HepG2 (cell line): ENCODE data around the gene PNLIPRP3. TPM values are rescaled to one million over a fixed set of nuclear protein-coding genes. Genes with fewer than 3 reads are reported as not detected.

ENCODE experiments used
- ATAC-seq: fragments of 200-7000 bp; cut with Tn5 transposase; 3 replicates; pipeline ENCODE4 v1.9.1; 2020; ENCODE audit warnings: mild to moderate bottlenecking, moderate library complexity
- BruUV-seq: library from RNA; stranded (reverse); fragments of 400-500 nt; replicated peaks from 2 replicates; lab custom pipeline; 2021; lab: Mats Ljungman, UMichigan
- CTCF ChIA-PET: fragments of 300-600 bp; formaldehyde crosslinking; extraction: SDS; loops from one replicate; lab custom pipeline; 2021; ENCODE audit warnings: low total read pairs, inconsistent platforms, low intra/inter-chr PET ratio; lab: Yijun Ruan, JAX
- POLR2A ChIA-PET: fragments of 350-600 bp; sonication (Branson Sonifier 250); formaldehyde crosslinking; loops from one replicate; lab custom pipeline; 2020; ENCODE audit warnings: antibody characterized with exemption, inconsistent platforms; lab: Yijun Ruan, JAX
- DNase-seq: peaks from one replicate; pipeline ENCODE4 v3.0.0-alpha.2; 2015; ENCODE audit warnings: low spot score
- FAIRE-seq: peaks from 3 replicates; lab custom pipeline; 2011; peaks lifted over from hg19 to GRCh38; lab: Jason Lieb, UNC
- H2AFZ ChIP-seq: one replicate; pipeline ENCODE4 v1.6.1; 2011; ENCODE audit warnings: low read length, inconsistent platforms
- H3K27ac ChIP-seq: fragments of 300-600 bp; 3 replicates; pipeline ENCODE4 v1.8.0; 2011; ENCODE audit warnings: mixed run types, mild to moderate bottlenecking, mixed read lengths, low read length, inconsistent platforms; ENCODE audit not compliant: insufficient read depth; ENCODE audit errors: extremely low read length
- H3K27me3 ChIP-seq, 2 experiments: fragments of 200-600 bp in 1 of 2; 2 replicates in 1 of 2; 3 replicates in 1 of 2; pipeline versions ENCODE4 v1.6.0 to v1.8.0; 2011; ENCODE audit warnings: low read length in 2 of 2, mild to moderate bottlenecking in 2 of 2, moderate library complexity in 2 of 2, inconsistent platforms in 1 of 2; ENCODE audit not compliant: insufficient read depth in 2 of 2, control insufficient read depth in 1 of 2
- H3K36me3 ChIP-seq, 2 experiments: fragments of 200-600 bp in 1 of 2; replicated peaks in 1 of 2; 2 replicates in 1 of 2; 3 replicates in 1 of 2; pipeline versions ENCODE4 v1.5.1 to v1.8.0; 2011; ENCODE audit warnings: low read length in 2 of 2, inconsistent platforms in 1 of 2; ENCODE audit not compliant: insufficient read depth in 2 of 2, control insufficient read depth in 1 of 2
- H3K4me1 ChIP-seq: 2 replicates; pipeline ENCODE4 v1.5.1; 2012; ENCODE audit warnings: low read length, inconsistent platforms; ENCODE audit not compliant: insufficient read depth
- H3K4me2 ChIP-seq: 2 replicates; pipeline ENCODE4 v1.6.0; 2011; ENCODE audit warnings: low read depth, low read length, inconsistent platforms
- H3K4me3 ChIP-seq, 3 experiments: fragments of 200-600 bp in 1 of 3; sonication (generic), shearing (Covaris generic) in 1 of 3; replicated peaks in 1 of 3; 2 replicates each; pipeline ENCODE4 v1.5.1; 2011 to 2016; ENCODE audit warnings: low read length in 3 of 3, inconsistent platforms in 2 of 3, low read depth in 2 of 3, mild to moderate bottlenecking in 2 of 3, control low read depth in 1 of 3, mixed read lengths in 1 of 3; ENCODE audit not compliant: insufficient read depth in 1 of 3
- H3K79me2 ChIP-seq: one replicate; pipeline ENCODE4 v1.6.1; 2011; ENCODE audit warnings: low read length, inconsistent platforms; ENCODE audit not compliant: insufficient read depth
- H3K9ac ChIP-seq: 2 replicates; pipeline ENCODE4 v1.6.0; 2011; ENCODE audit warnings: mild to moderate bottlenecking, low read depth, low read length, inconsistent platforms; ENCODE audit not compliant: insufficient read depth
- H3K9me3 ChIP-seq: 2 replicates; pipeline ENCODE4 v1.5.1; 2012; ENCODE audit warnings: mild to moderate bottlenecking, low read length
- H4K20me1 ChIP-seq: 2 replicates; pipeline ENCODE4 v1.6.0; 2011; ENCODE audit warnings: inconsistent platforms, mild to moderate bottlenecking, low read length, moderate library complexity; ENCODE audit not compliant: insufficient read depth
- ATF1 ChIP-seq: IDR thresholded peaks from 2 replicates; pipeline ENCODE4 v1.6.1; 2016; ENCODE audit warnings: mild to moderate bottlenecking, control low read depth
- ESRRA ChIP-seq: sonication (generic); formaldehyde crosslinking; IDR thresholded peaks from 2 replicates; pipeline ENCODE4 v1.5.1; 2020; ENCODE audit warnings: mild to moderate bottlenecking, low read depth, missing genetic modification reagents
- MAFF ChIP-seq: IDR thresholded peaks from 2 replicates; pipeline ENCODE4 v1.6.1; 2011; ENCODE audit warnings: low read depth, low read length, improper control_type of control experiment
- NFIC ChIP-seq: IDR thresholded peaks from 2 replicates; pipeline ENCODE4 v1.6.1; 2012; ENCODE audit warnings: mild to moderate bottlenecking, low read length, inconsistent platforms
- NR3C1 ChIP-seq: sonication (generic); formaldehyde crosslinking; IDR thresholded peaks from 2 replicates; pipeline ENCODE4 v1.4.0; 2020; ENCODE audit warnings: missing genetic modification reagents
- SMAD3 ChIP-seq: sonication (generic); formaldehyde crosslinking; IDR thresholded peaks from 2 replicates; pipeline ENCODE4 v1.4.0; 2020; ENCODE audit warnings: missing genetic modification reagents
- ZNF780A ChIP-seq: sonication (generic); formaldehyde crosslinking; IDR thresholded peaks from 2 replicates; pipeline ENCODE4 v1.8.0; 2022; ENCODE audit warnings: mild to moderate bottlenecking, missing genetic modification reagents, moderate library complexity
- WGBS: methylation state at CpG from one replicate; pipeline ENCODE4 v1.1.6; 2017; ENCODE audit warnings: low lambda C conversion rate; 5-methylcytosine and 5-hydroxymethylcytosine counted together
- in situ Hi-C: cut with HindIII; loops from 2 replicates; pipeline ENCODE4 v1.10.0; 2017; ENCODE audit warnings: low pct_unique_long_range_greater_than_20kb; ENCODE audit not compliant: extremely low pct_ligation_motif_present
- intact Hi-C: fragments of 100-400 bp; cut with micrococcal nuclease; formaldehyde crosslinking; loops from one replicate; pipeline ENCODE4 v1.10.0; 2022; ENCODE audit not compliant: unreplicated experiment
- polyA plus RNA-seq, 8 experiments: library from polyadenylated mRNA; depleted of rRNA in 3 of 8; stranded (reverse) in 7 of 8; unstranded in 1 of 8; fragments of >200 nt; fragmentation: Illumina TruSeq in 4 of 8; extraction: Trizol in 4 of 8; gene quantifications; 2 replicates each; pipeline versions ENCODE4 v1.2.1 to v1.2.3, GENCODE V29; 2011 to 2016; ENCODE audit warnings: low read depth in 4 of 8, missing spikeins in 1 of 8, mixed read lengths in 1 of 8; ENCODE audit not compliant: insufficient read depth in 1 of 8
- total RNA-seq, 5 experiments: library from RNA; depleted of rRNA; stranded (reverse); fragments of >200 nt; fragmentation: Illumina TruSeq; extraction: Trizol; gene quantifications; 2 replicates each; pipeline ENCODE4 v1.2.3, GENCODE V29; 2016; ENCODE audit warnings: low read depth in 1 of 5
- TF ChIP-seq, protein P1 (sequence below): sonication (generic); formaldehyde crosslinking; IDR thresholded peaks from 2 replicates; pipeline ENCODE4 v1.4.0; 2020; ENCODE audit warnings: mild to moderate bottlenecking, low read depth, missing genetic modification reagents
- TF ChIP-seq, protein P2 (sequence below): IDR thresholded peaks from 2 replicates; pipeline ENCODE4 v1.6.1; 2018; ENCODE audit warnings: missing genetic modification reagents, mild to moderate bottlenecking, missing compliant biosample characterization
- TF ChIP-seq, protein P3 (sequence below): sonication (generic); formaldehyde crosslinking; IDR thresholded peaks from 2 replicates; pipeline ENCODE4 v1.4.0; 2020; ENCODE audit warnings: missing genetic modification reagents, borderline replicate concordance
- TF ChIP-seq, protein P4 (sequence below): IDR thresholded peaks from 2 replicates; pipeline ENCODE4 v1.6.1; 2016; ENCODE audit warnings: control low read depth
- TF ChIP-seq, protein P5 (sequence below): sonication (generic); formaldehyde crosslinking; IDR thresholded peaks from 2 replicates; pipeline ENCODE4 v1.5.0; 2020; ENCODE audit warnings: mild to moderate bottlenecking, missing genetic modification reagents, borderline replicate concordance

Gene PNLIPRP3
- total and polyA plus RNA-seq, 2 of the 13 experiments (the other 11 are each of a cell fraction or from before 2014, with no cell fraction given) = not detected

DNA sequence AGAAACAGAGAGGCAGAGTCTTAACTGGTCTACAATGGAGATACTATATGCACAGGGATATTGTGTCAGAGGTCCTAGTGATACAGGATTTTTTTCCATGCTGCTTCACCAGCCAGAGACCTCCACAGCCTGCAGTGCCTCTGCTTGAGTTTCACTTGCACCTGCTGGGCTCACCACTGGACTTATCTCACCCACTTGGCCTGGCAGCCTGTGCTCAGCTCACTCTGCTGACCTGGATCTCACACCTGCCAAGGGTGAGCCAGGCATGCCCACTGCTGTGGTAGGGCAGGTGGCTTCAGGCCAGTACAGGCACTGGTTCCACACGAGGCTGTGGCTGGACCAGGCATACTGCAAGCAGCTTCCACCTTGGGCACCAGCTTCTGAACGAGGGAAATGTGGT is 36.6 kb downstream of the PNLIPRP3 start:
- Histone ChIP-seq H3K27ac (no peak overlapping the region), H2AFZ (no peak overlapping the region), H3K9me3 (no peaks in the 10 kb centered on the region), H3K27me3 (no peaks in the 10 kb centered on the region), H3K79me2 (no peaks in the 10 kb centered on the region), H3K4me3 (no peak overlapping the region), H3K4me1 (no peaks in the 10 kb centered on the region), H3K36me3 (no peaks in the 10 kb centered on the region), H4K20me1 (no peaks in the 10 kb centered on the region), H3K9ac (no peak overlapping the region), H3K4me2 (no peak overlapping the region)
- FAIRE-seq (no peak), DNase-seq (no peak), ATAC-seq (no peak)
- POLR2A ChIA-PET = no interaction called here
- no TSS peak for BruUV-seq
- intact Hi-C loops = no loop called here
- CTCF ChIA-PET = no interaction called here
- in situ Hi-C loops = no loop called here
- 0% methylated on average over 1 of the region's 2 CpGs for WGBS
- TF ChIP-seq, protein P1, sequence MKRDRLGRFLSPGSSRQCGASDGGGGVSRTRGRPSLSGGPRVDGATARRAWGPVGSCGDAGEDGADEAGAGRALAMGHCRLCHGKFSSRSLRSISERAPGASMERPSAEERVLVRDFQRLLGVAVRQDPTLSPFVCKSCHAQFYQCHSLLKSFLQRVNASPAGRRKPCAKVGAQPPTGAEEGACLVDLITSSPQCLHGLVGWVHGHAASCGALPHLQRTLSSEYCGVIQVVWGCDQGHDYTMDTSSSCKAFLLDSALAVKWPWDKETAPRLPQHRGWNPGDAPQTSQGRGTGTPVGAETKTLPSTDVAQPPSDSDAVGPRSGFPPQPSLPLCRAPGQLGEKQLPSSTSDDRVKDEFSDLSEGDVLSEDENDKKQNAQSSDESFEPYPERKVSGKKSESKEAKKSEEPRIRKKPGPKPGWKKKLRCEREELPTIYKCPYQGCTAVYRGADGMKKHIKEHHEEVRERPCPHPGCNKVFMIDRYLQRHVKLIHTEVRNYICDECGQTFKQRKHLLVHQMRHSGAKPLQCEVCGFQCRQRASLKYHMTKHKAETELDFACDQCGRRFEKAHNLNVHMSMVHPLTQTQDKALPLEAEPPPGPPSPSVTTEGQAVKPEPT (CRISPR knock-in tag) = no peak
- TF ChIP-seq, protein P2, sequence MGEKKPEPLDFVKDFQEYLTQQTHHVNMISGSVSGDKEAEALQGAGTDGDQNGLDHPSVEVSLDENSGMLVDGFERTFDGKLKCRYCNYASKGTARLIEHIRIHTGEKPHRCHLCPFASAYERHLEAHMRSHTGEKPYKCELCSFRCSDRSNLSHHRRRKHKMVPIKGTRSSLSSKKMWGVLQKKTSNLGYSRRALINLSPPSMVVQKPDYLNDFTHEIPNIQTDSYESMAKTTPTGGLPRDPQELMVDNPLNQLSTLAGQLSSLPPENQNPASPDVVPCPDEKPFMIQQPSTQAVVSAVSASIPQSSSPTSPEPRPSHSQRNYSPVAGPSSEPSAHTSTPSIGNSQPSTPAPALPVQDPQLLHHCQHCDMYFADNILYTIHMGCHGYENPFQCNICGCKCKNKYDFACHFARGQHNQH (CRISPR knock-in tag) = no peak
- TF ChIP-seq, protein P3, sequence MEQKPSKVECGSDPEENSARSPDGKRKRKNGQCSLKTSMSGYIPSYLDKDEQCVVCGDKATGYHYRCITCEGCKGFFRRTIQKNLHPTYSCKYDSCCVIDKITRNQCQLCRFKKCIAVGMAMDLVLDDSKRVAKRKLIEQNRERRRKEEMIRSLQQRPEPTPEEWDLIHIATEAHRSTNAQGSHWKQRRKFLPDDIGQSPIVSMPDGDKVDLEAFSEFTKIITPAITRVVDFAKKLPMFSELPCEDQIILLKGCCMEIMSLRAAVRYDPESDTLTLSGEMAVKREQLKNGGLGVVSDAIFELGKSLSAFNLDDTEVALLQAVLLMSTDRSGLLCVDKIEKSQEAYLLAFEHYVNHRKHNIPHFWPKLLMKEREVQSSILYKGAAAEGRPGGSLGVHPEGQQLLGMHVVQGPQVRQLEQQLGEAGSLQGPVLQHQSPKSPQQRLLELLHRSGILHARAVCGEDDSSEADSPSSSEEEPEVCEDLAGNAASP (CRISPR knock-in tag) = no peak
- TF ChIP-seq ZNF780A (CRISPR knock-in tag) = no peak
- no peak for TF ChIP-seq NR3C1 (CRISPR knock-in tag)
- TF ChIP-seq ESRRA (CRISPR knock-in tag) = no peak
- no peak for TF ChIP-seq NFIC
- TF ChIP-seq, protein P4, sequence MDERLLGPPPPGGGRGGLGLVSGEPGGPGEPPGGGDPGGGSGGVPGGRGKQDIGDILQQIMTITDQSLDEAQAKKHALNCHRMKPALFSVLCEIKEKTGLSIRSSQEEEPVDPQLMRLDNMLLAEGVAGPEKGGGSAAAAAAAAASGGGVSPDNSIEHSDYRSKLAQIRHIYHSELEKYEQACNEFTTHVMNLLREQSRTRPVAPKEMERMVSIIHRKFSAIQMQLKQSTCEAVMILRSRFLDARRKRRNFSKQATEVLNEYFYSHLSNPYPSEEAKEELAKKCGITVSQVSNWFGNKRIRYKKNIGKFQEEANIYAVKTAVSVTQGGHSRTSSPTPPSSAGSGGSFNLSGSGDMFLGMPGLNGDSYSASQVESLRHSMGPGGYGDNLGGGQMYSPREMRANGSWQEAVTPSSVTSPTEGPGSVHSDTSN = no peak
- no peak for TF ChIP-seq ATF1 (CRISPR knock-in tag)
- TF ChIP-seq, protein P5, sequence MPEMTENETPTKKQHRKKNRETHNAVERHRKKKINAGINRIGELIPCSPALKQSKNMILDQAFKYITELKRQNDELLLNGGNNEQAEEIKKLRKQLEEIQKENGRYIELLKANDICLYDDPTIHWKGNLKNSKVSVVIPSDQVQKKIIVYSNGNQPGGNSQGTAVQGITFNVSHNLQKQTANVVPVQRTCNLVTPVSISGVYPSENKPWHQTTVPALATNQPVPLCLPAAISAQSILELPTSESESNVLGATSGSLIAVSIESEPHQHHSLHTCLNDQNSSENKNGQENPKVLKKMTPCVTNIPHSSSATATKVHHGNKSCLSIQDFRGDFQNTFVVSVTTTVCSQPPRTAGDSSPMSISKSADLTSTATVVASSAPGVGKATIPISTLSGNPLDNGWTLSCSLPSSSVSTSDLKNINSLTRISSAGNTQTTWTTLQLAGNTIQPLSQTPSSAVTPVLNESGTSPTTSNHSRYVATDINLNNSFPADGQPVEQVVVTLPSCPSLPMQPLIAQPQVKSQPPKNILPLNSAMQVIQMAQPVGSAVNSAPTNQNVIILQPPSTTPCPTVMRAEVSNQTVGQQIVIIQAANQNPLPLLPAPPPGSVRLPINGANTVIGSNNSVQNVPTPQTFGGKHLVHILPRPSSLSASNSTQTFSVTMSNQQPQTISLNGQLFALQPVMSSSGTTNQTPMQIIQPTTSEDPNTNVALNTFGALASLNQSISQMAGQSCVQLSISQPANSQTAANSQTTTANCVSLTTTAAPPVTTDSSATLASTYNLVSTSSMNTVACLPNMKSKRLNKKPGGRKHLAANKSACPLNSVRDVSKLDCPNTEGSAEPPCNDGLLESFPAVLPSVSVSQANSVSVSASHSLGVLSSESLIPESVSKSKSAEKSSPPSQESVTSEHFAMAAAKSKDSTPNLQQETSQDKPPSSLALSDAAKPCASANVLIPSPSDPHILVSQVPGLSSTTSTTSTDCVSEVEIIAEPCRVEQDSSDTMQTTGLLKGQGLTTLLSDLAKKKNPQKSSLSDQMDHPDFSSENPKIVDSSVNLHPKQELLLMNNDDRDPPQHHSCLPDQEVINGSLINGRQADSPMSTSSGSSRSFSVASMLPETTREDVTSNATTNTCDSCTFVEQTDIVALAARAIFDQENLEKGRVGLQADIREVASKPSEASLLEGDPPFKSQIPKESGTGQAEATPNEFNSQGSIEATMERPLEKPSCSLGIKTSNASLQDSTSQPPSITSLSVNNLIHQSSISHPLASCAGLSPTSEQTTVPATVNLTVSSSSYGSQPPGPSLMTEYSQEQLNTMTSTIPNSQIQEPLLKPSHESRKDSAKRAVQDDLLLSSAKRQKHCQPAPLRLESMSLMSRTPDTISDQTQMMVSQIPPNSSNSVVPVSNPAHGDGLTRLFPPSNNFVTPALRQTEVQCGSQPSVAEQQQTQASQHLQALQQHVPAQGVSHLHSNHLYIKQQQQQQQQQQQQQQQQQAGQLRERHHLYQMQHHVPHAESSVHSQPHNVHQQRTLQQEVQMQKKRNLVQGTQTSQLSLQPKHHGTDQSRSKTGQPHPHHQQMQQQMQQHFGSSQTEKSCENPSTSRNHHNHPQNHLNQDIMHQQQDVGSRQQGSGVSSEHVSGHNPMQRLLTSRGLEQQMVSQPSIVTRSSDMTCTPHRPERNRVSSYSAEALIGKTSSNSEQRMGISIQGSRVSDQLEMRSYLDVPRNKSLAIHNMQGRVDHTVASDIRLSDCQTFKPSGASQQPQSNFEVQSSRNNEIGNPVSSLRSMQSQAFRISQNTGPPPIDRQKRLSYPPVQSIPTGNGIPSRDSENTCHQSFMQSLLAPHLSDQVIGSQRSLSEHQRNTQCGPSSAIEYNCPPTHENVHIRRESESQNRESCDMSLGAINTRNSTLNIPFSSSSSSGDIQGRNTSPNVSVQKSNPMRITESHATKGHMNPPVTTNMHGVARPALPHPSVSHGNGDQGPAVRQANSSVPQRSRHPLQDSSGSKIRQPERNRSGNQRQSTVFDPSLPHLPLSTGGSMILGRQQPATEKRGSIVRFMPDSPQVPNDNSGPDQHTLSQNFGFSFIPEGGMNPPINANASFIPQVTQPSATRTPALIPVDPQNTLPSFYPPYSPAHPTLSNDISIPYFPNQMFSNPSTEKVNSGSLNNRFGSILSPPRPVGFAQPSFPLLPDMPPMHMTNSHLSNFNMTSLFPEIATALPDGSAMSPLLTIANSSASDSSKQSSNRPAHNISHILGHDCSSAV (CRISPR knock-in tag) = no peak
- no peak for TF ChIP-seq MAFF
- TF ChIP-seq SMAD3 (CRISPR knock-in tag) = no peak
